ENCODE data around the gene ZNF74.

GRCh38 chr22:20431511-20432192, 37.7 kb downstream of the ZNF74 start:
- TF ChIP-seq, protein P1, sequence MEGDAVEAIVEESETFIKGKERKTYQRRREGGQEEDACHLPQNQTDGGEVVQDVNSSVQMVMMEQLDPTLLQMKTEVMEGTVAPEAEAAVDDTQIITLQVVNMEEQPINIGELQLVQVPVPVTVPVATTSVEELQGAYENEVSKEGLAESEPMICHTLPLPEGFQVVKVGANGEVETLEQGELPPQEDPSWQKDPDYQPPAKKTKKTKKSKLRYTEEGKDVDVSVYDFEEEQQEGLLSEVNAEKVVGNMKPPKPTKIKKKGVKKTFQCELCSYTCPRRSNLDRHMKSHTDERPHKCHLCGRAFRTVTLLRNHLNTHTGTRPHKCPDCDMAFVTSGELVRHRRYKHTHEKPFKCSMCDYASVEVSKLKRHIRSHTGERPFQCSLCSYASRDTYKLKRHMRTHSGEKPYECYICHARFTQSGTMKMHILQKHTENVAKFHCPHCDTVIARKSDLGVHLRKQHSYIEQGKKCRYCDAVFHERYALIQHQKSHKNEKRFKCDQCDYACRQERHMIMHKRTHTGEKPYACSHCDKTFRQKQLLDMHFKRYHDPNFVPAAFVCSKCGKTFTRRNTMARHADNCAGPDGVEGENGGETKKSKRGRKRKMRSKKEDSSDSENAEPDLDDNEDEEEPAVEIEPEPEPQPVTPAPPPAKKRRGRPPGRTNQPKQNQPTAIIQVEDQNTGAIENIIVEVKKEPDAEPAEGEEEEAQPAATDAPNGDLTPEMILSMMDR (IDR thresholded peaks at IDR 0.05): no peak
- TF ChIP-seq EP300 (IDR thresholded peaks at IDR 0.05) (no peak), RCOR1 (IDR thresholded peaks at IDR 0.05; ENCODE audit: low read depth, low read length) (no peak), FOXS1 (CRISPR knock-in tag; IDR thresholded peaks at IDR 0.05) (no peak), ZNF302 (CRISPR knock-in tag; IDR thresholded peaks at IDR 0.05) (no peak), SMC3 (IDR thresholded peaks at IDR 0.05) (no peak), POLR2A (IDR thresholded peaks at IDR 0.05; ENCODE audit: low read length) (no peak), SREBF2 (IDR thresholded peaks at IDR 0.05) (no peak), RFX5 (IDR thresholded peaks at IDR 0.05) (no peak), KDM5A (IDR thresholded peaks at IDR 0.05) (no peak)
